Measurements from ENCODE around the gene ANKRD31. TPM values are rescaled to one million over a fixed set of nuclear protein-coding genes. Genes with fewer than 3 reads are reported as not detected.

ANKRD31 gene
- total RNA-seq, 1 experiment from 2014 or later: not detected

DNA sequence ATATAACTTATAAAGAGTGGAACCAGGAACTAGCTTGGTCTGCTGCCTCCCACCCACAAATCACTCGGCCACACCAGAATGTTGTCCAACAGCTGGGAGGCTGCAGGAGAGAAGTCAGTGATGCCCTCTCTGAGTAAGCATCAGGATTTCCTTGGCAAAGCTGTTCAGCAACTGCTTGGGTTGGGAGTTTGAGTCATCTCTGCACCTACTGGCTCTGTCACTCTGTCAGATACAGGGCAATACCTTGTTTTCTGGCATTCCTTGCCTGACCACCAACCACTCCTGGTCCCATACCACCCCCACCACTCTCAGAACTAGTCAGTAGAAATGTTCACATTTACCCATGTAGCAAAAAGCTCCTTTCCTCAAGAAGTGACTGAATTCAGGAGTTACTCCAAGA lies 147.5 kb downstream of the ANKRD31 start:
- in situ Hi-C loops (cut with HindIII; ENCODE audit: low pct_unique_long_range_greater_than_20kb, low sequenced_read_pairs) (no loop called here), intact Hi-C loops (cut with micrococcal nuclease; ENCODE audit: unreplicated experiment) (no loop called here)
- no peak overlapping the region for H3K4me3 ChIP-seq (ENCODE audit: low read depth in 2 of 2, low read length in 2 of 2)
- H3K36me3 ChIP-seq (ENCODE audit: control insufficient read depth, insufficient read depth, low read length): no peaks in the 10 kb centered on the region
- ATAC-seq (no peak), DNase-seq (ENCODE audit: low read depth, low spot score) (no peak)
- H3K9me3 ChIP-seq (ENCODE audit: control insufficient read depth, insufficient read depth, low read depth, low read length): no peaks in the 10 kb centered on the region
- peaks cover 9% of the 10 kb centered on the region; the same call in 1 of the 2 replicates for H3K27me3 ChIP-seq (ENCODE audit: control insufficient read depth, insufficient read depth, low read length)
- CTCF ChIA-PET: no interaction called here
- no peak overlapping the region for H3K27ac ChIP-seq (ENCODE audit: low read length)
- no TSS peak for BruUV-seq (replicated peaks)
- TF ChIP-seq SIN3A (IDR thresholded peaks at IDR 0.05; ENCODE audit: borderline replicate concordance, insufficient read depth, low read depth, low read length) (no peak), POLR2AphosphoS5 (IDR thresholded peaks at IDR 0.05; ENCODE audit: low read depth, low read length) (no peak), CTCF (IDR thresholded peaks at IDR 0.05) (no peak), REST (IDR thresholded peaks at IDR 0.05; ENCODE audit: insufficient read depth in 1 of 2, low read depth in 2 of 2, low read length in 1 of 2) (no peak), TCF7L2 (IDR thresholded peaks at IDR 0.05; ENCODE audit: low read depth, low read length) (no peak)
- H3K4me1 ChIP-seq (ENCODE audit: control insufficient read depth, insufficient read depth, low read length): no peaks in the 10 kb centered on the region
- POLR2A ChIA-PET: no interaction called here

DNA sequence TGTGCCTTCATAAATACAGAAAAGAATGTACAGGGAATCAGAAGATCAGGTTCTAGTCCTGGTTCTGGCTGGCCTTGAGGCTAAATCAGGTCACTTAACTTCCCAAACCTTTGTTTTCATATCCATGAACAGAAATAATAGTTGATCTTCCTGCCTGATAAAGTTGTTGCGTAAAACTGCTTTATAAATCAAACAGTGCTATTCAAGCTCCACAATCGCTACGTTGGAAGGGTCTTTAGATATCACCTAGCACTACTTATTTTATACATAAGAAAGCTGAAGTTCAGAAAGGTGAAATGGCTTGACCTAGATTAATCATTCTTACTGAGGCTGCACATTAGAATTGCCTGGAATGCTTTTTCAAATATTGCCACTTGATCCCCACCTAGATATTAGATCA lies 148.0 kb downstream of the ANKRD31 start:
- no TSS peak for BruUV-seq (replicated peaks)
- H3K4me3 ChIP-seq (ENCODE audit: low read depth in 2 of 2, low read length in 2 of 2): no peak overlapping the region
- no peaks in the 10 kb centered on the region for H3K36me3 ChIP-seq (ENCODE audit: control insufficient read depth, insufficient read depth, low read length)
- intact Hi-C loops (cut with micrococcal nuclease; ENCODE audit: unreplicated experiment): no loop called here
- H3K9me3 ChIP-seq (ENCODE audit: control insufficient read depth, insufficient read depth, low read depth, low read length): no peaks in the 10 kb centered on the region
- ChIA-PET CTCF (no interaction called here), POLR2A (no interaction called here)
- no peak for DNase-seq (ENCODE audit: low read depth, low spot score)
- ATAC-seq: no peak
- no peaks in the 10 kb centered on the region for H3K4me1 ChIP-seq (ENCODE audit: control insufficient read depth, insufficient read depth, low read length)
- peaks cover 9% of the 10 kb centered on the region; the same call in 1 of the 2 replicates for H3K27me3 ChIP-seq (ENCODE audit: control insufficient read depth, insufficient read depth, low read length)
- in situ Hi-C loops (cut with HindIII; ENCODE audit: low pct_unique_long_range_greater_than_20kb, low sequenced_read_pairs): no loop called here
- no peak for TF ChIP-seq REST (IDR thresholded peaks at IDR 0.05; ENCODE audit: insufficient read depth in 1 of 2, low read depth in 2 of 2, low read length in 1 of 2)
- TF ChIP-seq SIN3A (IDR thresholded peaks at IDR 0.05; ENCODE audit: borderline replicate concordance, insufficient read depth, low read depth, low read length): no peak
- no peak for TF ChIP-seq POLR2AphosphoS5 (IDR thresholded peaks at IDR 0.05; ENCODE audit: low read depth, low read length)
- no peak for TF ChIP-seq CTCF (IDR thresholded peaks at IDR 0.05)
- no peak for TF ChIP-seq TCF7L2 (IDR thresholded peaks at IDR 0.05; ENCODE audit: low read depth, low read length)
- H3K27ac ChIP-seq (ENCODE audit: low read length): no peak overlapping the region

Measured in Panc1 (cell line).